Esophagus muscularis mucosa (tissue), 4 donors: ENCODE measurements around the gene ADGRB2.

Source experiments
- EP300 ChIP-seq: sonication (generic); formaldehyde crosslinking; IDR thresholded peaks from one replicate; pipeline ENCODE4 v1.6.1; 2017; ENCODE audit warnings: antibody characterized with exemption
- POLR2A ChIP-seq: fragments of 450-650 bp; IDR thresholded peaks from one replicate; pipeline ENCODE4 v1.6.1; 2017; ENCODE audit warnings: antibody characterized with exemption, moderate library complexity, mild to moderate bottlenecking, low read depth
- POLR2AphosphoS5 ChIP-seq, 2 donors: sonication (generic); formaldehyde crosslinking; IDR thresholded peaks; one replicate each; pipeline ENCODE4 v1.6.1; 2017; ENCODE audit warnings: antibody characterized with exemption in 2 of 2
- TF ChIP-seq, protein P1 (sequence below), 3 experiments: fragments of 200-600 bp in 2 of 3; fragments of 450-650 bp in 1 of 3; sonication (generic) in 2 of 3; IDR thresholded peaks; one replicate each; pipeline ENCODE4 v1.5.1; 2017 to 2019; ENCODE audit warnings: antibody characterized with exemption in 3 of 3, mild to moderate bottlenecking in 2 of 3, moderate library complexity in 1 of 3

DNA sequence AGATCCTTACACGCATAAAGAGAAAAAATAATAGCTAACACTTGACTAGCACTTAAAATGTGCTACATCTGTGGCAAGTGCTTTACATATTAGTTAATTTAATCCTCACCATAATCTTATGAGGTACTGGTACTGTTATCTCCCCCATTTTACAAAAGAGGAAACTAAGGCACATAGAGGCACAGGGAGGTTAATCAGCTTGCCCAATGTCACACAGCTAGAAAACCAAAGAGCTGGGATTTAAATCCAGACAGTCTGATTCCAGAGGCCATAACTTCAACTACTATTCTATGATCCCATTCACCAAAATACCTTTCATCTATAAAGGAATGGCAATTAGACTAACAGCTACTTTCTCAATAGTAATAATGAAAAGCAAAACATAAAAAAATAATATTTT, 40.0 kb upstream of the ADGRB2 start:
- TF ChIP-seq, protein P1, sequence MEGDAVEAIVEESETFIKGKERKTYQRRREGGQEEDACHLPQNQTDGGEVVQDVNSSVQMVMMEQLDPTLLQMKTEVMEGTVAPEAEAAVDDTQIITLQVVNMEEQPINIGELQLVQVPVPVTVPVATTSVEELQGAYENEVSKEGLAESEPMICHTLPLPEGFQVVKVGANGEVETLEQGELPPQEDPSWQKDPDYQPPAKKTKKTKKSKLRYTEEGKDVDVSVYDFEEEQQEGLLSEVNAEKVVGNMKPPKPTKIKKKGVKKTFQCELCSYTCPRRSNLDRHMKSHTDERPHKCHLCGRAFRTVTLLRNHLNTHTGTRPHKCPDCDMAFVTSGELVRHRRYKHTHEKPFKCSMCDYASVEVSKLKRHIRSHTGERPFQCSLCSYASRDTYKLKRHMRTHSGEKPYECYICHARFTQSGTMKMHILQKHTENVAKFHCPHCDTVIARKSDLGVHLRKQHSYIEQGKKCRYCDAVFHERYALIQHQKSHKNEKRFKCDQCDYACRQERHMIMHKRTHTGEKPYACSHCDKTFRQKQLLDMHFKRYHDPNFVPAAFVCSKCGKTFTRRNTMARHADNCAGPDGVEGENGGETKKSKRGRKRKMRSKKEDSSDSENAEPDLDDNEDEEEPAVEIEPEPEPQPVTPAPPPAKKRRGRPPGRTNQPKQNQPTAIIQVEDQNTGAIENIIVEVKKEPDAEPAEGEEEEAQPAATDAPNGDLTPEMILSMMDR (IDR thresholded peaks at IDR 0.05): no peak
- TF ChIP-seq POLR2A (no peak), POLR2AphosphoS5 (IDR thresholded peaks at IDR 0.05) (no peak), EP300 (no peak)
